LNCaP clone FGC (cell line): ENCODE data around the gene LRRC8B.

Experiments
- DNase-seq: peaks from one replicate; pipeline ENCODE4 v3.0.0-alpha.2; 2011; ENCODE audit warnings: low read depth
- H3K4me3 ChIP-seq: 2 replicates; pipeline ENCODE4 v1.5.1; 2011; ENCODE audit warnings: mild to moderate bottlenecking, low read depth, low read length, control low read depth
- TF ChIP-seq, protein P1 (sequence below): IDR thresholded peaks from 2 replicates; pipeline ENCODE4 v1.5.1; 2012; ENCODE audit warnings: mild to moderate bottlenecking; ENCODE audit not compliant: control insufficient read depth, insufficient read depth; ENCODE audit errors: extremely low read depth

The LRRC8B gene

DNA sequence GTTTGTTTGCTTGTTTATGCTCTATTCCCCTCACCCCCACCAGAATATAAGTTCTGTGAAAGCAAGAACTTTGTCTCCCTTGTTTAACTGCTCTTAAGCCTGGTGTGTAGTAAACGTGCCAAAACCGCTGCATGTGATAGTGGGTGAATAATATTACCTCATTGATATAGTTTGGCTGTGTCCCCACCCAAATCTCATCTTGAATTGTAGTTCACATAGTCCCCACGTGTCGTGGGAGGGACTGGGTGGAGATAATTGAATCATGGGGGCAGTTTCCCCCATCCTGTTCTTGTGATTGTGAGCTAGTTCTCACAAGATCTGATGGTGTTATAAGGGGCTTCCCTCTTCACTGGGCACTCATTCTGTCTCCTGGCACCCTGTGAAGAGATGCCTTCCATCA lies 7.6 kb downstream of the LRRC8B start:
- DNase-seq, result no peak
- TF ChIP-seq, protein P1, sequence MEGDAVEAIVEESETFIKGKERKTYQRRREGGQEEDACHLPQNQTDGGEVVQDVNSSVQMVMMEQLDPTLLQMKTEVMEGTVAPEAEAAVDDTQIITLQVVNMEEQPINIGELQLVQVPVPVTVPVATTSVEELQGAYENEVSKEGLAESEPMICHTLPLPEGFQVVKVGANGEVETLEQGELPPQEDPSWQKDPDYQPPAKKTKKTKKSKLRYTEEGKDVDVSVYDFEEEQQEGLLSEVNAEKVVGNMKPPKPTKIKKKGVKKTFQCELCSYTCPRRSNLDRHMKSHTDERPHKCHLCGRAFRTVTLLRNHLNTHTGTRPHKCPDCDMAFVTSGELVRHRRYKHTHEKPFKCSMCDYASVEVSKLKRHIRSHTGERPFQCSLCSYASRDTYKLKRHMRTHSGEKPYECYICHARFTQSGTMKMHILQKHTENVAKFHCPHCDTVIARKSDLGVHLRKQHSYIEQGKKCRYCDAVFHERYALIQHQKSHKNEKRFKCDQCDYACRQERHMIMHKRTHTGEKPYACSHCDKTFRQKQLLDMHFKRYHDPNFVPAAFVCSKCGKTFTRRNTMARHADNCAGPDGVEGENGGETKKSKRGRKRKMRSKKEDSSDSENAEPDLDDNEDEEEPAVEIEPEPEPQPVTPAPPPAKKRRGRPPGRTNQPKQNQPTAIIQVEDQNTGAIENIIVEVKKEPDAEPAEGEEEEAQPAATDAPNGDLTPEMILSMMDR, result no peak
- H3K4me3 ChIP-seq, result no peak overlapping the region

DNA sequence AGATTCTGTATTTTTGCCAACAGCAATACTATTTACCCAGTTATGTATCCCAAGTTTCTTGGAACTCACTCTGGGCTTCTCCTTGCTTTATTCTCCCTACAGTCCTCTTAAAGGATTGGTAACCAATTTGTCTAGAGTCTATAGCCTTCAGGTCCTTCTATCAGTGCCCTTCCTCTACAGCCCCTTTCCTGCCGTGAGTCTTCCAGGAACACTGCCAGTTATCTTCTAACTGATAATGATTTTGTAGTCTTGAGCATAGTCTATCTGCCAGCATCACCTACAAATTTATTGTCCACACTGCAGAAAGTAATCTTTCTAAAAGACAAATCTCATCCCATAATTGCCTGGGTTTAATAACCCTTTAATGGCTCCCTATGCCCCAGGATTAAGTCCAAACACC lies 8.2 kb downstream of the LRRC8B start:
- H3K4me3 ChIP-seq, result no peak overlapping the region
- TF ChIP-seq, protein P1, result no peak
- no peak for DNase-seq

DNA sequence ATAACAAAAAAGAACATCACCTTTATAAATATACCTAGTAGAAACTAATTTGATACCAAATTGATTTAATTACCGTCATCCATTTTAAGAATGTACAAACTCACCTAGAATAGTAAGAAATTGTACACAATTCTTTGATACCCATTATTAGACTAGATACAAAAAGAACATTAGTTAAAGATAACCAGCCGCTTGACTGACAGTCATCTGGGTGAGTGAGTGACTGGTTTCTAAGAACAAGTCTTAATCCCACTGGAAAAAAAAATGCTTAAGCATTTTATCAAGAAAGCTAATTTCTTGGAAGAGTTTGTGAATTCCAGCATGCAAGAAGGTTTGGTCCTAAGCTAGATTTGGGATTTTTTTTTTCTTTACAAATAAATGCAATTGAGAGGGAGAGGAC lies 10.9 kb downstream of the LRRC8B start:
- no peak overlapping the region for H3K4me3 ChIP-seq
- TF ChIP-seq, protein P1, result no peak
- no peak for DNase-seq

DNA sequence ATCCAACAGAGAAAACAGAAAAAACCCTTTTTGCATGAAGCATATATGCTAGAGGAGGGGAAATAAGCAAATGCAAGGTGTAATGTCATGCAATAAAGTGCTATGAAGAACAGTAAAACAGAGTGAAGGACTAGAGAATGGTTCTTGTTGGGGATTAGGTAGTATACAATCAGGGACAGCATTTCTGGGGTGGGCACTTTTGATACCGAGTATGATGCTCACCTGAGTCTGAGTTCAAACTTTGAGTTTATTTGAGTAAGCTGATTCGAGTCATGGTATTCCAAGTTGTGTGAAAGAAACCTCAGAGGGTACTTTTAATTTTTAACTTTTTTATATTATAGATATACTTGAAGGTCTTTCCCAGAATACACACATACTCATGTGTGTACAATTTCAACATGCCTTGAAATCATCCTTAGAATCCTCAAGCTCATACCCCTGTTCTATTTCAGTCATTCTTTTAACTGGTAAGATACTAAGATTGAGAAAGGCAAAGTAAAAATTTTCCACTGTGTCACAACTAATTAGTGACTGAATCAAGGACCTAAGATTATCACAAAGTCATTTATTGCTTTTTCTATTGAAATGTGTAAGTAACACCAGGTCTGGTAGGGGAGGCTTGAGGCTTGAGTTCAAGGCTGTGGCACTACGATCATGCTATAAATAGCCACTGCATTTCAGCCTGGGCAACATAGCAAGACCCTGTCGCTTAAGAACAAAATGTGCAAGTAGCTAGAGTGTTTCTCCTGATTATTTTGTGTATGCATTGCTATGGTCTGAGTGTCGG lies 12.1 kb downstream of the LRRC8B start:
- TF ChIP-seq, protein P1, result no peak
- no peak overlapping the region for H3K4me3 ChIP-seq
- DNase-seq, result no peak

DNA sequence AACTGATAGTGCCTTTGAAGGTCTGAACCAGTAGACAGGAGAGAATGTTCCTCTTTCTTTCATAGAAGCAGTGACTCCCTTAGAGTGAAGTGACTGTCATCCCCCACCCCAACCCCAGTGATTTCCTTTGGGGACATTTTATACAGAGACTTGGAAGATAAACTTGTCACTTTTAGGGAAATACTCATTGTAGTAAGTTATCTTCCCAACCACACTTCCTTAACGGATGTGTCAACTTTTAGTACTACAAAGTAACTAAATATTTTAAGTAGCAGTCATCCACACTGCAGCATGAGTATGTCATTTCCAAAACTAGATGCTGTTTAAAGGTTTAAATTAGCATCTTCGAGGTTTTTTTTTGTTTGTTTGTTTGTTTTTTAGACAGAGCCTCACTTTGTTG lies 13.7 kb downstream of the LRRC8B start:
- DNase-seq, result no peak
- TF ChIP-seq, protein P1, result no peak
- no peak overlapping the region for H3K4me3 ChIP-seq

DNA sequence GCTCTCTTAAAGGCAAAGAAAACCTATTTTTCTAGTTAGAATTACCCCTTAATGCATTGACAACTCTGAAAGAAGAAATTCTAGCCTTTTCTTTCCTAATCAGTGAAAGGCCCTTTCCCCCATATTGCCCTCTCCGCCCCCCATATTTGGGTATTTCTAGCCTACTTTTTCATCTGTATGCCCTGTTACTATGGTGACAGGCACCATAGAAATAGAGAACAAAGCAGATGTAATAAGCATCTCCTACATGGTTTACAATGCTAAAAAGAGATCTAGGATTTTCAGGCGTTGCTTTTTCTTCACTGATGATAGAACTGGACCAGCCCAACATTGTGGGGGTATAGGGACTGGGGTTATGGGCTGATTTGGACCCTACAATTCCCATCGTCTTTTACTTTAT lies 14.5 kb downstream of the LRRC8B start:
- TF ChIP-seq, protein P1, result no peak
- no peak for DNase-seq
- H3K4me3 ChIP-seq, result no peak overlapping the region

DNA sequence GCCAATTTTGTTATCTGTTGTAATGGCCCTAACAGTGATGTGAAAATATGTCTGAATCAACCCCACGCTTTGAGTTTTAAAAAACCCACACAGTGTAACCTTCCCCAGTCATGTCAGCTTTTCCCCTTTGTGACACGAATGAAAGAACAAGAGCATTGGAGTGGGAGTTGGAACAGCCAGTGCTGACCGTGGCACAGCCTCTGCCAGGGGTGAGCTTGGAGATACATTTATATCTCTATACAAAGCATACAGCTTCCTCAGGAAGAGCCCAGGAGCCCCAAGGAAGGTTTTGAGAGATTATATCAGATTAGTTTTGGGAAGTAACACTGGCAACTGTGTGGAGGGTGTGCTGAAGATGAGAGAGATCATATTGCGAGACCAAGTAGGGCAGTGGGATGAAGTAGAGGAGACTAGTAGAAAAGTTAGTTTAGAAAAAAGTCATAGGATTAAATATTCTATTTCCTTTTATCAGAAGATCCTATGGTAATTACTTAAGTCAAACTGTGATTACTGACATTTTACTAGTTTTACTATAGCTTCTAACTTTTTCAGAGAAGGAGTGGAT lies 15.9 kb downstream of the LRRC8B start:
- DNase-seq, result no peak
- TF ChIP-seq, protein P1, result no peak
- H3K4me3 ChIP-seq, result no peak overlapping the region
